Hepatocyte (in vitro differentiated cells): Measurements from ENCODE around the gene ABTB1.

Experiments used
- CTCF ChIP-seq: fragments of 200-600 bp; sonication (generic); IDR thresholded peaks from 2 replicates; pipeline ENCODE4 v1.5.1; 2016; ENCODE audit warnings: antibody characterized with exemption, mild to moderate bottlenecking; ENCODE audit not compliant: poor library complexity
- EZH2phosphoT487 ChIP-seq: fragments of 200-600 bp; sonication (generic); IDR thresholded peaks from one replicate; pipeline ENCODE4 v1.6.1; 2018; ENCODE audit warnings: antibody characterized with exemption, mild to moderate bottlenecking, low read depth, moderate library complexity; ENCODE audit not compliant: unreplicated experiment, severe bottlenecking

- TF ChIP-seq CTCF (no peak), EZH2phosphoT487 (no peak)
Observed at GRCh38 chr3:127717357-127718244, 44.8 kb downstream of the ABTB1 start.
